NCI-H2171 (cell line): ENCODE measurements around the gene TENM4.

ENCODE experiments used
- DNase-seq: peaks from one replicate; lab custom pipeline; 2025; lab: John Stamatoyannopoulos, UW

The TENM4 gene

DNA sequence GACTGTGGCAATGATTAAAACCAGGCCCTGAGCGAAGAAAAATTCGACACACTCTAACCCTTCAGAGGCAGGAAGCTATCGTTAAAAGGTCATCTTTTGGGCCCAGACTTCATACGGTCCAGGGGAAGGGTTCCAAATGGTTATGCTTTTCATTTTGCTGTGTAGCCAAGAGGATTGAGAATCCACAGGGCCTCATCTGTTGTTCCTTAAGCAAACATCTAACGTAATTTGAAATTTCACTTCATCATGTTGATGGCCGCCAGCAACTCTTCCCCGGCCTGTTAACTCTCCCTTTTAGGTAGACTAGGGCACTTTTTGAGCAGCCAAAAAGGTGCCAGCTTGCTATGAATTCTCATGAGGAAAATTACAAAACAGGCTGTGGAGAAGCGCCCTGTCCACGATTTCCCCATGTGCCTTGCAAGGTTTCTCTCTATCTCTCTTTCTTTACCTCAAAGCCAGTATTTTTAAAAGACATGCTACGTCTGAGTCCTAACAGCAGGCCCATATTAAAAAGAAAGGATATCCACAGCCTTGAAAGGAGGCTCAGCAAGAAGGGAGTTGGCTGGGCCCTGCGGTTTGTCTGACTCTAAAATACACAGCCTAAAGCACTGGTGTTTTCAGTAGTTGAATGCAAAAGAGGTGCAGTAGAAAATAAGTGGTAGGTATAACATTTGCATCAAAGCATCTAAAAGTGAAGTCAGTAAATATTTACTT is 509.9 kb downstream of the TENM4 start:
- no peak for DNase-seq

DNA sequence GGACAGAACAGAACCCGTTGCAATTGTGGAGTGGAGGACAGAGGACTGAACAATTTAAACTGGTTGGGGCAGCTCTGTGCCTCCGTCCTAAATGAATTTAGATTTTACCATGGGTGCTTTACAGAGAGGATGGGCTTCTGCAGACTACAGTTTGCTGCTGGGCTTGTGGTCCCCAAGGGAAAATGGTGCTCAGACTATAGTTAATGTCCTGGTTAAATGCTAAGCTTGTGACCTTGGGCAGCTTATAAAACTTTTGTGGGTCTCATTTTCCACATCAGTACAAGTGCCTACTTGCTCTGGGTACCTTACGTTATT is 511.0 kb downstream of the TENM4 start:
- no peak for DNase-seq

DNA sequence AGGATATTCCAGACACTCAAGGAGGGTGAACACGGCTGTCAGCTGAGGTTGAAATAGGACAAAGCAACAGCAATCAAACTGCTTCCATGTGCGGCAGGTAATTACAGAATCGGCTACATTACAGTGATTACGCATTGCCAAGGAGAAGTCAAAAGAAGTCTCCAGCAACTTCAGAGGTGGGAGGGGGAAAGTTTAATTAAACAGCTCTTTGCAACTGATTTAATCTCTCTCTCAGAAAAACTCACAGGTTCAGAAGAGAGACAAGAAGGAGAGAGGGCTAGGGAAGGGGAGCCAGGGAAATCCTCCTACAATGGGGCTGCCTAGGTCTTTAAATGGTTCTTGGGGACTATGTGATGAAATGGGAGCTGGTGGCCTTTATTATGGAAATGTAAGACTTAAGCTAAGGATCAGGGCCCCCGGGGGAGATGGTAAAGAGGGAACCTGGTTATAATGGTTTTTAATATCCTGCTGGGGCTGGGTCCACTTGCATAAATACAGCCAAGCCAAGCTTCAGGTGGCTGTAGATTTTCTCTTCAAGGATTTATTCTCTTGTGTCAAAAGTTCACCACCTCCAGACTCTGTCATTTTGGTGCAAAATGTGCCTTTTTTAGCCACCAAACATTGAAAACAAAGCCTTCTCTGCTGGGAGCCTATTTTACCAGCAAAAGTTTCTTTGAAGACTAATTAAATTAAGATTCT is 511.5 kb downstream of the TENM4 start:
- DNase-seq, result no peak

DNA sequence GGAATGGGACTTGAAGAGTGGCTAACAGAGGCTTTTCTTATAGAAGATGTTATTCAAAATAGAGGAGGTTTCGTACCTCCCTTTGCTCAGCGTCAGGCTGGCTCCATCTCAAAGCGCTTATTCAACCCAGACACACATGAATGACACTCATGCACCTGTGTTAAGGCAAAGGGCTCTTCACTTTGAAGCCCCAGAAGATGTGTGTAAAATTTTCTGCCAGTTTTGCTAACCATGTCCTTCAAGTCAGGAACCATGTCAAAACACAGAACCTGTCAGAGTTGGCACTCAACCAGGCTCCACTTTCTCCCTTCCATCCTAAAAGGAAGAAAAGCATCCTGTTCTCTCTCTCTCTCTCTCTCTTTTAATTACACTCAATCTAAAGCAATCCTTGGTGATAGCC is 513.3 kb downstream of the TENM4 start:
- DNase-seq, result no peak

DNA sequence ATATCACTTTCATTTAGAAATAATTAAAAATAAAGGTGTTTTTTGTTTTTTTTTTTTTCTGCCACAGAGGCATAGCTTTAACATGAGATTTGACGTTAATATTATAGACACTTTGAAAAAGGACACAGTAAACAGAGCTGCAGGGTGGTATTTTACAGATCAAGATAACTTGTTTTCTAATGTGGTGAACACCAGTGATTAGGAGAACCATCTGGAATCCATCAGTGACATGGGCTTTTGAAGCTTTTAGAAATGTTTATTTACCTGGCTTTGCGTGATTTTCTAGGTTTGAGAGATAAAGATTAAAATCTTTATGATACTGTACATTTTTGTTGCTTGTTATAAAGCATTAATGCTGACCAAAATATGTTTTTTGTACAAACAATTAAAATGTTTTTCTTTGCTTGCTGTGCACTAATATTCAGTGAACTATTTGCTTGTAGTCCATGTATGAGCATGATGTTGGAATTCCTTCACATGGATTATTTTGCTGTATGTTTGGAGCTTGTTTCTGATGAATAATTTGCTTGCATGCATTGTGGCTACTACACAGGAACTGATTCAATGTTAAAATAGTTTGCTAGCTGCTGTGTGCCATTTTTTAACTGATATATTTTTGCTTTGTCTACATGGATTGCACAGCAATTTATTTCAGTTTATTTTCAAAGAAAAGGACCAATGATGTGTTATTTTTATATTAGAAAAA is 514.0 kb downstream of the TENM4 start:
- DNase-seq, result no peak

DNA sequence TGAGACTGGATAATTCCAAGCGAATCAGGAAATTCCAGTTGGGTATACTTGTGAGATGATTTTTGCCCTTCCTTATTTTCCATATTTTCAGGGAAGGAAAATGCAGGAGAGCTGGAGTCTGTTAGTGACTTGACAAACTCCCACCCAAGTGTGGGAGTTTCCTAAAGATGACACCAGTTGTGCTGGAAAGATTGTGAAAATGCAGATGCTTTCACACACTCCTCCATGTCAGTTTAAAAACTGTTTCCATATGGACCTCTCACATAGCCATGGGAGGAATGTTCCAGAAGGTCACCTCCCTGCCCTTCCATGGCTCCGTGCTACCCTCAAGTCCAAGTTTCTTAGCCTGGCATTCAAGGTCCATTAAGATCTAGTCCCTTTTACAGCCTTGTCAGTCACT is 515.4 kb downstream of the TENM4 start:
- DNase-seq, result no peak

DNA sequence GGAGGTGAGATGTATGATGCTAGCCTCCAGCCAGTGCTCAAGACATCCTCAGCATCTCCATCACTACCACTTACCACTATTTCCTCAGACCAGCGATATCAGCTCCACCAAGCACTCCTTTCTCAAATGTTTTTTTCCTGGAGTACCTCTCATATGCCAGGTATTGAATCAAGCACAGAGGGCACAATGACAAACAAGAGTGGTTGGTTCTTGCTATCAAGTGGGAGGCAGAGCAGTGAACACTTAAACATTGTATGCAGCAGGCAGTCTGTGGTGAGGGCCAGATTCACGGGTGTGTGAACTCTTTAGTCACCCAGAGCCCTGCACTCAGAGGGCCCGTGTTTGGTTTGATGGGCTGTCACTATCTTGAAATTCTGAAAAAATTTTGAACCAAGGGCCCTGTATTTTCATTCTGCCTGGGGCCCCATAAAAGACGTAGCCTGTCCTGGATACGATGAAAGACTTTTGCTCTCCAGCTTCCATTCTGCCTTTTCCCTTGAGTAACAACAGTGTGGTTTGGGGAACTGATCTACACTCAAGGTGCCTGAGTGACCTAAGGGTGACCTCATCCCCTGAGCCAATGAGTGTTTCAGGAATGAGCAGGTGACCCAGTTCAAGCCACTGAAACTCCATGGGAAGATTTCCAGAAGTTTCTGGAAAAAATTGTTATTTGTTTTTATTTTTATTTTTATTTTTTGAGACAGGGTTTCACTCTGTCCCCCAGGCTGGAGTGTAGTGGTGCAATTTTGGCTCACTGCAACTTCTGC is 517.8 kb downstream of the TENM4 start:
- DNase-seq, result no peak

DNA sequence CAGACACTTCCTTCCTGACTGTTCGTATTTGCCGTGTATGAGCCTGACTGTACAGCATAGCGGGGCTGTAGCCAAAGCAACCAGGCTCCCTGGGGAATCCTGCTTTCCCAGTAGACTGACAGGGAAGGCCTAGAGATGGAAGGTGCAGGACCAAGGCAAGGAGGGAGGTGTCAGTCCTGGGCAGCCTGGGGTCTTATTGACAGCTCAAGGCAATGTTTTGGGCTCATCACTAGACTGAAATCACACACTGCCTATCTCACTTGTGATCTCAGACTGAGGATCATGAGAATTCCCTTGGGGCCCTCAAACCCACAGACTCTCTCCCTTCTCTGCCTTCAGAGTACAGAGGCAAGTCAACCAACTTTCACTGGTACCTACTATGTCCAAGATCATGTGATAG is 519.3 kb downstream of the TENM4 start:
- peak; percentile 78 for DNase-seq

DNA sequence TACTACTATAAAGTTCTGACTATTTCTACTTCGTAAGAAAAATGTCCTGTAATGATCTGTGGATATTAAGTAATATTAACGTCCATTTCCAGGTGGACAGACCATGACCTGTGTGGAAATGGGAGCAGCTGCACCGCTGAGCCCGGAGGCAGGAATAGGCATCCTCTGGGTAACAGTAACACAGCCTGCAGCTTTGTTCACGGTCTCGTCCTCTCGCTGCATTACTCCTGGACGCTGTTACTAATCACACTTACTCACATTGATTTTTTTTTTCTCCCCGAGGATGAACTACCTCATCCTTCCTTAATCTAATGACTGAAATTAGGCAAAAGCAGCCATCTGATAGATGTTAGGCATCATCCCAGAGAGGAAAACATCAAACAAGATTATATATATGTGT is 520.5 kb downstream of the TENM4 start:
- no peak for DNase-seq

DNA sequence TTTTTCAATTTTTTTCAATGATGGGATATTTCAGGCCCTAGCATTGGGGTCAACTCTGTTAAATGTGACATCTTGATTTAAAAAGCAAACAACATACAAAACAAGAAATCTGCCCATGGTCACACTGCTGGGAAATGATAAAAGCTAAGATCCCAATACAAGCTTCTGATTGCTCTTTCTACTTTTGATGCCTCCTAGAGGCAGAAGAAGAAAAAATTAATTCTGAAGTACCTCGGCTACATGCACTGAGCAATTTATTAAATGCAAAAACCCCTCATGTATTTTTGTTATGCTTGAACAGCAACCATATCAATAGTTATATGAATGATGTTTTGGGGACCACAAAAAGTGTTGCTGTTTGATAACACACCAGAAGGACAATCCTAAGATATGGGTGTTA is 524.1 kb downstream of the TENM4 start:
- no peak for DNase-seq

DNA sequence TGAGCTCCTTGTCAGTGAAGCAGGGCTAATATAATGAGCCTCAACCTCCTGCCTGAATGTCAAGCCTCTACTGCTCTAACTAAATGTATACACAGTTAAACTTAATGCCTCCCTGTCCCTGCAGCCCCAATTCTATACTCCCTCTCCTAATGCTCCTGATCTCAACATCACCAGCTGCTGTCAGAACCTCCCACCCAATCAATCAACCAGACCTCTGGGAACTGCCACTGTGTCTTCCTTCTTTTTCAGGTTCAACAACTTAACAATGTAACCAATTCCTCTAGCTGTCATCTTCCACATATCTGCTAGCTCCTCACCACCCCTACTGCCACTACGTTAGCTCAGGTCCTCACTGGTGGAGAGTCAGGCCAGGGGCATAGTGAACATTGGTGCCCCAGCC is 526.3 kb downstream of the TENM4 start:
- no peak for DNase-seq

DNA sequence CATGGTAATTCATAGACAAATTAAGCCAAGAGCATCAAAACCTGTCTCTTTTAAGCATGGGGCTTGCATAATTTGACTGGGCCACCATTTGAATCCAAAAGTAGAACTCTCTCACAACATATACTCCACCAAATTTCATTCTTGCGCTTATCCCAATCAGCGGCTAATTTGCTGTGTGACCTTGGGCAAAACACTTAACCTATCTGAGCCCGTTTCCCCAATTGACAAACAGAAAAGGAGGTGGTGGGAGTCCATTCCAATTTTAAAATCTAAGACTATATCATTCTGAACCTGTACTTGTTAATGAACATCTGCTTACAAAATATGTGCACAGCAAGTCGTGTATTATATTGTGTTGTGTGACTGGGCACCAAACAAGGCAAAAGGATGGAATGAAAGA is 528.1 kb downstream of the TENM4 start:
- no peak for DNase-seq

DNA sequence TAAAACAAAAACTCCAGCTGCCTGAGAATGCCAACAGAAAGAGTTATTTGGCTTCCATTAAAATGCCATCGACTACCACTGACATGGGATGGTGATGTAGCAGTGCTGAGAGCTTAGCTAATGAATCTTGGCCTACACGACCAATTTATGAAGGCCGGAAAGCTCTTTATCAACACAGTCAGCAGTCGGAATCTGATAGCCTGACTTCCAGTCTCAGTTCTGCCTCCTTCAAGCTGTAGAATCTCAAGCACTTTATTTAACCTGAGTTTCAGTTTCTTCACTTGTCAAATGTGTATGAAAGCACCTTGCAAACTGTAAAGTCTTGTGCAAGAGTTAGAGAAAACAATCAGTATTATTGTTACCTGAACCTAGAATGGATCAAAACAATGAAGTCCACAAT is 530.5 kb downstream of the TENM4 start:
- no peak for DNase-seq

DNA sequence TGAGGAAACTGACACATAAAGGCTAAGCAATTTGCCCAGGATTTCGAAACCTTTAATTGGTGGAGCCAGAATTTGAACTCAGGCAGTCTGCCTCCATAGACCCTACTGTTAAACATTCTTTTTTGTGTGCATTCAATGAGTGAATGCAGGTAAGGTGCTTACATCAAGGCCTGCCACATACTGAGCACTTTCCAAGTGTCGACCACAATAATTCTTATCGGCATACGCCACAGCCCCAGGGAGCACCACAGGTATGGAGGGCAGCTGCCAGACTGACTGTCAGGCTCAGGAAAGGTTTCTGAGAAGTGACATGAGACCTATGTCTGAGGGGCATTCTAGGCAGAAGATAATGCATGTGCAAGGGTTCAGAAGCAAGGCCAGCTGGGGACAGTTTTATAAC is 531.4 kb downstream of the TENM4 start:
- DNase-seq, result no peak

DNA sequence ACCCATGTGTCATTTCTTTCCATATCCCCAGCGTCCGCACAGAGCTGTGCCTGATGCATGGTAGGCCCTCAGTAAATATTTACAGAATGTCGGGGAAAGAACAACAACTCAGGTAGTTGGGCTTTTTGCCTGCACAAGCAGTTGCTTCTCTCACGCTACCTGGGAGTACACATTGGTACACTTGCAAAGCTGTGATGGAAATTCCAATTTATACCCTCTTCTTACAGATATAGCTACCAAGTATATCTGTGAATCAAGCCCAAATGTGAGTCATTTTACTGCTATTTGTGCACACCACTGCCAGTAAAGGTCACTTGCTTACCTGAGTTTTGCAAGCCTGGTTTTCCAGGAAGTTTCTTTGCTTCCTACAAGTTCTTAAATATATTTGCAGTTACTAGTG is 533.2 kb downstream of the TENM4 start:
- no peak for DNase-seq

DNA sequence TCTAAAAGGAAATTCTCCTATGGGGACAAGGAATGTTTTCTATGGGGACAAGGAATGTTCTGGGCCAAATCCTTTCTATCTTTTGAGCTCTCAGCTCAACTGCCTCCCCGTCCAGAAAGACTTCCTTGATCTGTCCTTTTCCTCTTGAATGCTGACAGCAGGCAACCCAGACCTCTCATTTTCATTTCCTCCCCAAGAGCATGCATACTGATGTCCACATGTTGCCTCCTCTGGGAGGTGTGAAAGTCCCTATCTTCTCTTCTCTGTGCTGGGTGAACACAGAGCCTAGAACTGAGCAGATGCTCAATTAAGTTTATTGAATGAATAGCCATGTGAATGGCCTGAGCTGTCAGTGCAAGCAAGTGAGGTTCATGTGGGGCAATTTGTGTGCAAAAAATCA is 534.3 kb downstream of the TENM4 start:
- no peak for DNase-seq

DNA sequence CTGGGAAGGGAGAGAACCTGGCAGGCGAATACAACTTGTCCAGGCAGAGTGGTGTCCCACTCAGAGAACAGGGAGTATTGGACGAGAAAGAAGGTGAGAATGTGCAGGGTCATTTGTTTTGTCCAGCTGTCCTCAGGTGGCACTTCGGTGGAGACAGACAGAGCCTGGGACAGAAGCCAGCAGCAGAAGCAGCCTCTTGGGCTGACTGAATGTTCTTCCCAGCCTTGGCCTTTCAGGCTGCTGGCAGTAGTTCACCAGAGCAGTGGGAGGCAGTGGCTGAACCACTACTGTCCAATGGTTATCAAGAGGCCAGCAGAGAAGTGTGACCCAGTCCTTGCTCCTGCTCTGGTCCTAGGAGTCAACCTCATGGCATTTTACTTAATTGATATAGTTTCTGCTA is 535.1 kb downstream of the TENM4 start:
- DNase-seq, result no peak

DNA sequence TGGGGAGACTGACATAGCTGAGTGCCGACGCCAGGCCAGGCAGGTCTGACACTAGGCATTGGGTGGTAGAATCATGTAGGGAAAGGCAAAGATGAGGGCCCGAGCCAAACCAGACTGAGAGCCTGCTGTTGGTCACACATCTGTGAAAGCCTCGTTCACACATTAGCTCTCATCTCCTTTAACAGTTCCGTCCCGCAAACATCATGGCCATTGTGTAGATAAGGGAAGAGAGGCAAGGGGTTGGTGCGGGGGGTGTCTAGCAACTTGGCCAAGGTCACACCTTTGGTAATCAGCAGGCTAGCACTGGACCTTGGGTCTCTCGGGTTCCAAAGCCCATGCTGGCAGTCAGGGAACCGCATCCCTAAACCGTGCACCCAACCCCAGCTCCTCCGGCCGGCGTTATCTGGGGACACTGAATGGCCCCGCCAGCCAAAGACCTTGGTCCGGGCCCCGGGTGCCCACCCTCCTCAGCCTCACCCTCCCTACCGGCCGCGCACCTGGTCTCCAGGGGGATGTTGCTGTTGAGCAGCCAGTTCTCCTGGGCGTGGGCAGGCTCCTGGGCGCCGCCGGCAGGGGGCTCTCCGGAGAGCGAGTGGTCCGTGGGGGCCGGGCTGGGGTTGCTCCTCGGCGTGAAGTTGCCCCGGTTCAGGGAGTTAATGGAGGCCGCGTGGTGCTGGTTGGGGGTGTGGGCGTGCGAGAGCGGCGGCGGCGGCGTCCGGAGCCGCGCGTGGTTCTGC is 537.9 kb downstream of the TENM4 start:
- DNase-seq, result no peak

DNA sequence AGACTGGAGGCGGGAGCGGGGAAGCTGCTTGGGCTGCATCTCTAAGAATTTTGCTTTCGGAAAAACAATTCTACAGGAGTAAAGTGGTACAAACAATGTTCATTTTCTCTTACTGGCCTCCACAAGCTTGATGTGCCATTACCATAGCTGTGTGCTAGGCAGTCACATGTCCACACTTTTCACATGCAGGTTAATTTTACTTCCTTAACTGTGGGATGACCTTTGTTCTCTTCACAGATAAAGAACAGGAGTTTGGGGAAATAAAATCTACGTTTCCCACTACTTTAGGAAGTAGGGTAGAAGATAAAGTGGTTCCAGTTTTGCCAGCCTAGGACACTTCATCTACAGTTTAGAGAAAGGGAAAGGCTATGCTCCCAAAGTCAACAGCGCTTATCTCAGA is 539.0 kb downstream of the TENM4 start:
- no peak for DNase-seq

DNA sequence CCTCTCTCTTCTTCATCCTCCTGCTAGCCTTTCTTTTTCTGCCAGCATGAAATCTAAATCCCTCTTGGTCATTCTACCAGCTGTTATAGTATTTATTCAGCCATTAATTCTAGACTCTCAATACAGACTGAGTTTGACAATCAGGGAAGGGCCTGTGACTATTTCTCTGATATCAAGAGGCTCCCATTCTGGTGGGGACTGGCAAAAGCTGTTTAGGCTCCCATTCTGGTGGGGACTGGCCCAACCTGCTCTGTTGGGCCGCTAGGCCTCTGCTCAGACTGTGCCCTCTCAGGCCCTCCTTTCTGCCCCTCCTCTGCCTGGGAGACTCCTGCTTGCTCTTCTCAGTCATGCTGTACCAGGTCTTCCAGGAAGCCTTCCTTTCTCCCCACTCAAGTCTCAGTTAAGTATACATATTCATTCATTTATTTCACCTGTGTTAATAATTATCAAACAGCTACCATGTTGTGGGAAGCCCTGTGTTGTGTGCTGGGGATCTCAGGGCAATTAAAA is 542.5 kb downstream of the TENM4 start:
- DNase-seq, result no peak

DNA sequence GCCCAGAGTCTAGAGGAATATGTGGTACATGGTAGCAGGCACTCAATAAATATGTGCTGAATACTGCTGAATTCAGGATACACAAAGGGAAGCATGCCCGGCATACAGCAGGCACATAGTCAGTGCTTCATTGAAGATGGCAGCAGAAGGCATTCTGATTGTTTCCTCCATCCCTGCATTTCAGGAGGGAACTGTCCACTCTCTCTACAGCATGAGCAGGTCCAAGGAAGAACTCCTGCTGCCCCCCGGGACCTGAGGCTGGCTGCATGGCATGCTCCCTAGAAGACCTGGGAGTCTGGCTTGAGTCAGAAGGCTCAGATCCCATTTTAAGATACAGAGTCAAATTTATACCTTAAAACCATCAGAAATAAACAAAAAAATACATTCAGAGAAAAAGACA is 546.8 kb downstream of the TENM4 start:
- DNase-seq, result no peak

DNA sequence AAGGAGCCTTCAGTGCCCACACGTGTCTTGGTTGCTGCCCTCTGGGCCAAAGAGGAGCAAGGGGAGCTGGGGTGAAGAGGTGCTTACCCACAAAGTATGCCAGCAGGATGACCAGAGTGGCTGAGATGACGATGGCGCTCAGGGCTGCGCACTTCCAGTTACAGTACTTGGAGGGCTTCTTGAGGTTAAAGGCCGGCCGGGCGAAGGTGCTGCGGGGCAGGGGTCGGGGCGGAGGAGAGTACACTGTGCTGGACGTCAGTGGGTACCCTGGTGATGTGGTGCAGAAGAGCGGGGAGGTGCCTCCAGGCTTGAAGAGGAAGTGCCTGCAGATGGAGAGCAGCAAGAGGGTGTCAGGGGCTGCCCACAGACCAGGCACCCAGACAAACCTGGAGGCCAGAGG is 551.1 kb downstream of the TENM4 start:
- DNase-seq, result no peak
